C4-2B (cell line): ENCODE measurements around the gene IFT122.

ENCODE experiments used
- ZFX ChIP-seq: fragments of 450-650 bp; IDR thresholded peaks from 2 replicates; pipeline ENCODE4 v1.6.1; 2017
- TF ChIP-seq, protein P1 (sequence below): fragments of 450-650 bp; conservative IDR thresholded peaks from 2 replicates; pipeline ENCODE4 v1.5.1; 2017; ENCODE audit warnings: mild to moderate bottlenecking

- TF ChIP-seq, protein P1, sequence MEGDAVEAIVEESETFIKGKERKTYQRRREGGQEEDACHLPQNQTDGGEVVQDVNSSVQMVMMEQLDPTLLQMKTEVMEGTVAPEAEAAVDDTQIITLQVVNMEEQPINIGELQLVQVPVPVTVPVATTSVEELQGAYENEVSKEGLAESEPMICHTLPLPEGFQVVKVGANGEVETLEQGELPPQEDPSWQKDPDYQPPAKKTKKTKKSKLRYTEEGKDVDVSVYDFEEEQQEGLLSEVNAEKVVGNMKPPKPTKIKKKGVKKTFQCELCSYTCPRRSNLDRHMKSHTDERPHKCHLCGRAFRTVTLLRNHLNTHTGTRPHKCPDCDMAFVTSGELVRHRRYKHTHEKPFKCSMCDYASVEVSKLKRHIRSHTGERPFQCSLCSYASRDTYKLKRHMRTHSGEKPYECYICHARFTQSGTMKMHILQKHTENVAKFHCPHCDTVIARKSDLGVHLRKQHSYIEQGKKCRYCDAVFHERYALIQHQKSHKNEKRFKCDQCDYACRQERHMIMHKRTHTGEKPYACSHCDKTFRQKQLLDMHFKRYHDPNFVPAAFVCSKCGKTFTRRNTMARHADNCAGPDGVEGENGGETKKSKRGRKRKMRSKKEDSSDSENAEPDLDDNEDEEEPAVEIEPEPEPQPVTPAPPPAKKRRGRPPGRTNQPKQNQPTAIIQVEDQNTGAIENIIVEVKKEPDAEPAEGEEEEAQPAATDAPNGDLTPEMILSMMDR: no peak
- no peak for TF ChIP-seq ZFX
Measured at GRCh38 chr3:129501630-129502029, 61.6 kb downstream of the IFT122 start.
